Activated CD8-positive, alpha-beta memory T cell treated with anti-CD3 and anti-CD28 coated beads, Interleukin-2, amount 50 U/mL, for 1 hour (primary cell): ENCODE results near the gene TMEM106C.
"Not testable (repeated sequence)": the region's sequence is repeated elsewhere in the genome, so short reads cannot be mapped to it uniquely, and the experiment has no call there.

Experiments used
- DNase-seq: peaks from one replicate; pipeline ENCODE4 v3.0.0-alpha.2; 2020; ENCODE audit errors: extremely low read depth

The TMEM106C gene

GRCh38 chr12:47949441-47950341 is 13.7 kb upstream of the TMEM106C start:
- DNase-seq, result no peak

DNA sequence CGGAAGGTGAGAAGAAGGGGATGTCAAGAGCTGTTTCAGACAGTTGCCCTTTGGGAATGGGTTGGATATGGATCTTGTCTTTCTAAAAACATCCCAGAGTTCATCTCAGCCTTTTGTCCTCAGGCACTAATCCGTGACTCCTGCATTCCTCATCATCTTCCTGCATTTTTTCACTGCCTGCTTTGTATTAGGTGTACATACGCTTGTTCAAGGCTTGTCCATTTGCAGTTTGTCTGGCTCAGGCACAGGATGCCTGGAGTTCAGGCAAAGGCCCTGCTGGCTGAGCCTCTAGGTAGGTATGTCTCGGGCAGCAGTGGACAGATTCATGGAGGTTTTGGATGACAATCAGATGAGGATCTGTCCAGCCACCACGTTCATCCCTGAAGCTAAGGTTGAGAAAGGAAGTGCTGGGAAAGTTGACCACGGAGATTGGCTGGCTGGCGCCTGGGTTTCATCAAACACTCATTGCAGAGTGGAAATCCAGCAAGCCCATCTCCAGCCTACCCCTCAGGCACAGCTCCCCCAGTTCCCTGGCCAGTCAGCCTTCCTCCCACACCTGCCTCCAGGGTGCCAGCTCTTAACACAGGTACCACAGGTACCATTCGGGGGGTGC is 12.4 kb upstream of the TMEM106C start:
- DNase-seq, result no peak

GRCh38 chr12:47954058-47954457 is 9.3 kb upstream of the TMEM106C start:
- DNase-seq, result no peak

GRCh38 chr12:47954467-47955045 is 8.8 kb upstream of the TMEM106C start:
- no peak for DNase-seq

DNA sequence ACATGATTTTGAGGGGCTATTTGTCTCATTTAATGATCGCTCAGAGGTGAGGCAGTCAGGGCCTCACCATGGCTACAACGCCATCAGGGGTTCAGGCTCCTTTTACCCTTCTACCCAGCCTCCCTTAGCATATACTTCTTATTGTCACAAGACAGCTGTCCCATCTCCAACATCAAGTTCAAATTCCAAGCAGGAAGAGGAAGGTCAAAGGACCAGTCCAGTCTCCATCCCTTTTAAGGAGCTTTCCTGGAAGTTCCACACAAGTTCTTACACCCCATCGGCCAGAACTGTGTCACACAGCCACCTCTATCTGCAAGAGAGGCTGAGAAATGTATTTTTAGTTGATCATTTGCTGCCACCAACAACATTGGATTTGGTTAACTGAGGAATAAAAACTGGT is 8.3 kb upstream of the TMEM106C start:
- no peak for DNase-seq

DNA sequence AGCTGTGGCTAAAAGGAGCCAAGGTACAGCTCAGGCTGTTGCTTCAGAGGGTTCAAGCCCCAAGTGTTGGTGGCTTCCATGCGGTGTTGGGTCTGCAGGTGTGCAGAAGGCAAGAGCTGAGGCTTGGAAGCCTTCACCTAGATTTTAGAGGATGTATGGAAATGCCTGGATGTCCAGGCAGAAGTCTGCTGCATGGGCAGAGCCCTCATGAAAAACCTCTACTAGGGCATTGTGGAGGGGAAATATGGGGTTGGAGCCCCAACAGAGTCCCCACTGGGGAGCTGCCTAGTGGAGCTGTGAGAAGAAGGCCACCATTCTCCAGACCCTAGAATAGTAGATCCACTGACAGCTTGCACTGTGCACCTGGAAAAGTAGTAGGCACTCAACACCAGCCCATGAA is 5.7 kb upstream of the TMEM106C start:
- not testable (repeated sequence) for DNase-seq

DNA sequence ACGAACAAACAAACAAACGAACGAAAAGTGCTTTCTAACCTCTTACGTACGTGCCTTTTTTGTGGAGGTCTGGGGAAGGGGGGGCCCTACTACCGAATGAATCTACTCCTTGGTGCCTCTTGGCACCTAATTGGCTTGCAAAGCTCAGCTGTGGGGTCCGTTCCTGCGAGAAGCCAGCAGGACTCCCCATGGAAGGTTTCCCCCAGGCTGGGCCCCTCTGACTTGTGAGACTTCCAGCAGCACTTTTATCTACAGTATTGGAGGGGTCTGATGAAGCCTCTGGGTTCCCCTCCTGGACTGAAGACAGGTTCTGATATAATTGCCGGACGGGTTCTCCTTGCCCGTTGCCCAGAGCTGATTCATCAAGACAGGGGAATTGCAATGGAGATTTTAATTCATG is 1.2 kb upstream of the TMEM106C start:
- no peak for DNase-seq

GRCh38 chr12:47964106-47964728 is 821 bp downstream of the TMEM106C start:
- DNase-seq, result no peak

- no peak for DNase-seq
Measured at GRCh38 chr12:47965581-47965980, 2.2 kb downstream of the TMEM106C start.

DNA sequence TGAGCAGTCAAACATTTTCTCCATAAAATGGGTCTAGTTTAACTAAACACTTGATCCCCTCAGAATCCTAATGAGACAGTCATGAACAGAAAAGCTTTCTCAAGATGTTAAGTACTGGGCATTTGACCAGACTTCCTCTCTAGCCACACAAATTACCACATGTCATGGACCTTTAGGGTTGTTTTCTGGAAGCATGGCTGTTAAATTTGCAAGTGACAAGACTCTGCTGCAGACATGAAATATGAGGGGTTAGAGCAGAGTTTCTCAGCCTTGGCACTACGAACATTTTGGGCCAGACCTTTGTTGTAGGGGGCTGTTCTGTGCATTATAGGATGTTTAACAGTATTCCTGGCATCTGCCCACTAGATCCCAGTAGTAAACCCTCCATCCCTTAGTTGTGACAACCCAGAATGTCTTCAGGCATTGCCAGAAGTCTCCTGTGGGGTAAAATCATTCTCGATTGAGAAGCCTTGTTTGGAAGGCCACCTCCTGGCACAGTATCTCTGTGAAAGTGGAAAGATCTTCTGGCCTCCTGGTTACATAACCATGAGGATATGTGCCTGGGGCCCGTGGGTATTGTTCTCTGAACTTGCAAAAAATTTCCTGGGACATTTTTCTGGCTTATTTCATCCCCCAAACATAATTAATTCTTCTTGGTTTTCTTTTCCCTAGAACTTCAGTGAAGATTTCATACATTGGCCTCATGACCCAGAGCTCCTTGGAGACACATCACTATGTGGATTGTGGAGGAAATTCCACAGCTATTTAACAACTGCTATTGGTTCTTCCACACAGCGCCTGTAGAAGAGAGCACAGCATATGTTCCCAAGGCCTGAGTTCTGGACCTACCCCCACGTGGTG is 4.3 kb downstream of the TMEM106C start:
- no peak for DNase-seq

DNA sequence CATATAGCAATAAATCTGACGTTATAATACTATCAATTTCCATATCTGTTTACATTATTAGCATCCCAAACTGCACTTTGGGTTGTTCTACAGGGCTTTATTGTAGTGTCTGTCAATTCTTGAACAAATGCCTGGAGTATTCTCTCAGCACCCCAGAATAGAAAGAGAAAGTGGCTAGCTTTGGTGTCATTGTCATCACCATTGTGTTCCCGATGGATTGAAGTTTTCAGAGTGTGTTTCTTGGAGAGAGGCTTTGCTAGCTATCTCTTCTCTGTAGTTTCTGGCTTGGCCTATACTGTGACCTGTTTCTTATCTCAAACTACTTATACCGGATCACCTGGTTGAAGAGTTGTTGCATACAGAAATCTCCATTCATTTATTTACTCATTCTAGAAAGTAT is 6.4 kb downstream of the TMEM106C start:
- DNase-seq, result no peak

GRCh38 chr12:47970843-47971242 is 7.4 kb downstream of the TMEM106C start:
- no peak for DNase-seq

GRCh38 chr12:47972895-47973294 is 9.5 kb downstream of the TMEM106C start:
- no peak for DNase-seq

DNA sequence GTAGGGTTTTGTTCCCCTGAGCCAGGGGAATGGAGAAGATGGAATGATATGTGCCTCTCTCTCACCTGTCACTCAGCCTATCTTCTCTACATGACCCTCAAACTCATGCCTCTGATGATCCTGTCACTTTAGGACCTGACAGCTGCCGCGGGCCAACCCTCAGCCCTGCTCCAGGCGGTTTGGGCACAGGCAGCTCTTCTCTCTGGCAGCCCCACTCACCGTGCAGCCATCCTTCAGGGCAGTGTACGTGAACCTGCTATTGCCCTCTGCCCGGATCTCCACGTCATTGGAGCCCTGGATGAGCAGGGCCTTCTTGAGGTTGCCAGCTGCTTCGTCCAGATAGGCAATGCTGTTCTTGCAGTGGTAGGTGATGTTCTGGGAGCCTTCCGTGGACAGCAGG is 10.5 kb downstream of the TMEM106C start:
- no peak for DNase-seq

DNA sequence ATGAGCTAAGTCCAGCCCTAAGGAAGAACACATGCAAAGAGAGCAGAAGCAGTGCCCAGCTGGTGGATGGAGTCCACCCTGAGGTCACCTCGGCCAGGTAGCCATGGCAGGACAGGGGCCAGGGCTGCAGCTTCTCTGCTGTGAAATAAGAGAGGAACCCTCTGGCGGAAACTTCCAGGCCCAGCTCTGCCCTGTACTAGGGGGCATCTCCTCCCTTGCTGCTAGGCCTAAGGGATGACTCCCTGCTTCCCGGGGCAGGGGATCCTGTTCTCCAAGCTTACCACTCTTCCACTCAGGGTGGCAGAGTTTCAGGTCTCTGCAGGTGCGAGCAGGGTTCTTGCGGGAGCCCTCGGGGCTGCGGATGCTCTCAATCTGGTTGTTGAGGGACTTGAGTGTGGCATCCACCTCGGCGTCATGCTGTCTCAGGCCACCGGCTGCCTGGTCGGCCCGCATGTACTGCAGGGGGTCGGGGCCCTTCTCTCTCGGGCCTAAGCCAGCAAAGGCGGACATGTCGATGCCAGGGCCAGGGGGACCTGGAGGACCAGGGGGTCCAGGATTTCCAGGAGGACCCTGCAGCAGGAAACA is 11.7 kb downstream of the TMEM106C start:
- no peak for DNase-seq

GRCh38 chr12:47975816-47976215 is 12.4 kb downstream of the TMEM106C start:
- no peak for DNase-seq

DNA sequence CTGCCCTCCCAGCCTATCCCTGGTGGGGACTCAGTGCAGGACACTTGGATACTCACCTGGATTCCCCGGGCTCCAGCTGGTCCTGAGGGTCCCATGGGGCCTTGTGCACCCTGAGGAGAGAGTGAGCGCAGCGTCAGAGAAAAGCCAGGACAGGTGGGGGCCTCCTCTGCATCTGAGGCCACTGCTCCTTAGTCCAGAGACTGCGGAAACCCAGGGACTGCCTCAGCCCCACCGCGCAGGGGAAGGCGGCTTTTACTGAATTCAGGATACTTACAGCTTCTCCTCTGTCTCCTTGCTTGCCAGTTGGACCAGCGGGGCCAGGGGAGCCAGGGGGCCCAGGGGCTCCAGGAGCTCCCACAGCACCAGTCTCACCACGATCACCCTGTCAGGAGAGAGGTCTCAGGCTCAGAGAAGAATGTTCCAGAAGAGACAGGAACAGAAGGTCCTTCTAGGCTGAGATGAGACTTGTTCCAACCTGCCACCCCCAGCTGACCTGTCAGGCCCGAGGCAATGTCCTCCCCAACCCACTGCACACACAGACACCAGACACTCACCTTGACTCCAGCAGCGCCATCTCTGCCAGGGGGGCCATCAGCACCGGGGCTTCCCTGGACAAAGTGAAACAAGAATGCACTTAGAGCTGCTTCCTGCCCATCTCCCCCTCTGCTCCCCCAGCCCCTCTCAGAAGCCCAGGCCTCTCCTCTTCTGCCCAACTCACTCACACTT is 13.8 kb downstream of the TMEM106C start:
- no peak for DNase-seq

GRCh38 chr12:47977772-47978597 is 14.6 kb downstream of the TMEM106C start:
- DNase-seq, result no peak

- DNase-seq, result no peak
Measured at GRCh38 chr12:47978598-47978873, 15.1 kb downstream of the TMEM106C start.

GRCh38 chr12:47979166-47979565 is 15.8 kb downstream of the TMEM106C start:
- DNase-seq, result no peak
